NCI-H1417 (cell line): ENCODE data around the gene ARHGAP25.

Experiments
- DNase-seq, 3 experiments: peaks; one replicate each; lab custom pipeline; 2025; lab: John Stamatoyannopoulos, UW

Gene ARHGAP25

DNA sequence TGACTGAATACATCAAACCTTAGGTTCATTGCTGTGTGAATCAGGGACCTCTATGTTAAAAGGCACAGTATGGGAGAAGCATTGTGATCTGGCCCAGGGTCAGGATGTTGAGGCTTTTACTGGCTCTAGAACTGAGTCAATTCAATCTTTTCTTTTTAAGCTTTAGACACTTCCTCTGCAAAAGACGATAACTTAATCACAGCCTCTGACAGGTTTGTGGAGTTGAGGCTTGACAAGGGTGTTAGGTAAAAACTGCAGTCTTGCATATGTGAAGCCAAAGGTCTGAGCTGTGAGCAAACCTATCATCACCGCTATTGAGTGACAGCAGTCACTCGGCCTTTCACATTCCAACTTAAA, 17.3 kb upstream of the ARHGAP25 start:
- no peak for DNase-seq

DNA sequence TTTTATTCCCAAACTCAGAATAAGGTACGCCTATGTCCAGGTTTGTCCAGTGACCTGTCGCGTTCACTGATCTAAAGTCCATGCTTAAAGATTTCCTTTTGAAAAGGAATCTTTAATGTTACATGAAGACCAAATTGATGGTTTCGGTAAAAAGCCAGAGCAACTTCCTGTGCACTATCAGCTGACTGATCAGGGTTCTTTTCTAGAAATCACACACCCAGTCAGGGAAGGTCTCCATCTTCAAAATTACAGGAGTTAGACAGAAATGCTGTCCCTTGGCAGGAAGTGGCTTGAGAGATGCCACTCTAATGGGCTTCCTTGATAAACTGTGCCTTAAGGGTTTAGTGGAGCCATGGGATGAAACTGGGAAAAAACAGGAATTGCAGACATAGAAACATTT, 14.7 kb upstream of the ARHGAP25 start:
- DNase-seq = no peak

DNA sequence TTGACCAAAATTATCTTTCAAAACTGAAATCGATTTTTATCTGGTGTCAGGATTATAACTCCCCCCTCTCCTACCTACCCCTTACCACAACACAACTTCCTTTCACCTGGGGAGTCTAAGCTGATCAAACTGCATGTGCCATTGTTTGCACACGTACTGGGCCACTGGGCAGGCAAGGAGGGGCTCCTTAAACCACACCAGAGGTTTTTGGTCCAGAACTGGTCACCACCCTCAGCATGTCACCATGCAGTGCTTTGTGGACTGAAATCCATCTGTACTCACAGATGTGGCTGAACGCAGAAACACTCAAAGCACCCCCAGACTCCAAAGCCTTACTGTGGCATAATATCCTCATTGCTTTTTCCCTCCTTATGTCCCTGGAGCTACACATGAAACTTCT, 13.9 kb upstream of the ARHGAP25 start:
- no peak for DNase-seq

DNA sequence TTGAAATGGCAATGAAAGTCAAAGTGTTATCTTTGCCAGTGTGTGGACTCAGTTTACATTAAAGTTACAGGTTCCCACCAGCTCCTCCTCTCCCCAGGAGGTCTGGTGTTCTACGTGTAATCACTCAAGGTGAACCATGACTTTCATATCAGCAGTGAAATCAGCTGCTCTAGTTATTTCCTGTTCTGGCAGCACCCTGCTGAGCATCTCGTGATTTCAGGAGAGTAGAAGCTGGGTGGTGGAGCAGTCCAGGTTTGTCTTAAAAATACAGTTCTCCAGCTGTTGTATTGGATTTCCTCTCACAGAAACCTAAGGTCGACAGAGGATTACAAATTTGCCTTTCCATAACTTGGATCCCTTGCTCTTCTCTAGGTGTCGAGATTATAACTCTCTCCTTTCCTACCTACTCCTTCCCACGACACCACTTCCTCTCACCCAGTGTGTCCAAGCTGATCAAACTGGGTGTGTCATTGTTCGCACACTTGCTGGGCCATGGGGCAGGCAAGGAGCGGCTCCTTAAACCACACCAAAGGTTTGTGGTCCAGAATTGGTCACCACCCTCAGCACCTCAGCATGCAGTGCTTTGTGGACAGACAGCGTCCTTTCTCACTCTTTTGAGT, 13.0 kb upstream of the ARHGAP25 start:
- peak in 2 of 3 experiments; percentile 27 to 51 for DNase-seq

DNA sequence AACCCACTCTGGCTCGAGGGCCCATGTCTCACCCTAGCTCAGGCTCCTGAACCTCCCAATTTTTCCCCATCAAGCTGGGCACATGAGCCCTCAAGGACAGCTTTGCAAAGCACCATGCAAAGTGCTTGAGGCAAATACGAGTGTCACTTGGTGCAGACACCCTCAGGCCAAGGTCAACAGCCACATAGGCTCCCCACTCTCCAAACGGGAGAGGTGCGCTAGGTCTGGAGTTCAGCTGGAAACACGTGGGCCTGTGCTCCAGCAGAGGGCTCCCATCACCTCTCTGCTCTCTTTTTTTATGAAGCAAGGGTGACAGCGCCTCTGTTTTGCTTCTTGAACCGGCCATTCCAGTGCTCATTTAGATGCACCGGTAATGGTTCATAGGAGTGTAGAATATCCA, 11.9 kb upstream of the ARHGAP25 start:
- DNase-seq = no peak

DNA sequence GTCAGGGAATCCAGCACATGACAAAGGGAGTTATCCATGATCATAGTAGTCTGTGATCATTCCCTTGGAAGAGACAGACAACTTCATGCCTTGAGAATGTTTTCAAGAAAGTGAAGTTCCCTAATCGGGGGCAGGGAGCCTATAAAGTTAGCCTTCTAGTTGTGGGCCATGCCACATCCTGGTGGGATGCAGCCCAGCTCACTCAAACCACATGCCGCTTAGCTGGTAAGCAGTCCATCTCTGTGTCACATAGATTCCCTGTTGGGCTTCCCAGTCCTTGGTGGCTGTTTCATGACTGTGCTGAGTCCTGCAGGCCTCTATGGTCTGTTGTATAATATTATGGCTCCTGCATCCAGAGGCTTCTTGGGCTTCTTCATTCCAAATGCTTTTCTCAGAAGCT, 11.4 kb upstream of the ARHGAP25 start:
- DNase-seq = no peak

DNA sequence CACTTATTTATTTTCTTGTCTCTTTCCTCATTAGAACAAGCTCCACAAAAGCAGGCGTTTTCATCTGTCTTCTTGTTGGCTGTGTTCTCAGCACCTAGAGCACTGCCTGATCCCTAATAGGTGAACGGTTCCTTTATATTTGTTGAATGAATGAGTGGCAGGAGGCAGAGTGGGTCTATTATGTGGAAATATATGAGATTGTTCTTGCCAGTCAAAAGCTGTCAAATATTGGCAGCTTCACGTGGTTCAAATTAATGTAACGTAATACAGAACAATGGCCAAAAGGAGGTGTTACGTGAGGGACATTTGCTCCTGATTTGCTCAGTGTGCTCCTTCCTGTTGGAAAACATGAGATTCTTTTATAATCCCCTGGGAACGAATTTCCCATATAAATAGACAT, 8.5 kb upstream of the ARHGAP25 start:
- no peak for DNase-seq

DNA sequence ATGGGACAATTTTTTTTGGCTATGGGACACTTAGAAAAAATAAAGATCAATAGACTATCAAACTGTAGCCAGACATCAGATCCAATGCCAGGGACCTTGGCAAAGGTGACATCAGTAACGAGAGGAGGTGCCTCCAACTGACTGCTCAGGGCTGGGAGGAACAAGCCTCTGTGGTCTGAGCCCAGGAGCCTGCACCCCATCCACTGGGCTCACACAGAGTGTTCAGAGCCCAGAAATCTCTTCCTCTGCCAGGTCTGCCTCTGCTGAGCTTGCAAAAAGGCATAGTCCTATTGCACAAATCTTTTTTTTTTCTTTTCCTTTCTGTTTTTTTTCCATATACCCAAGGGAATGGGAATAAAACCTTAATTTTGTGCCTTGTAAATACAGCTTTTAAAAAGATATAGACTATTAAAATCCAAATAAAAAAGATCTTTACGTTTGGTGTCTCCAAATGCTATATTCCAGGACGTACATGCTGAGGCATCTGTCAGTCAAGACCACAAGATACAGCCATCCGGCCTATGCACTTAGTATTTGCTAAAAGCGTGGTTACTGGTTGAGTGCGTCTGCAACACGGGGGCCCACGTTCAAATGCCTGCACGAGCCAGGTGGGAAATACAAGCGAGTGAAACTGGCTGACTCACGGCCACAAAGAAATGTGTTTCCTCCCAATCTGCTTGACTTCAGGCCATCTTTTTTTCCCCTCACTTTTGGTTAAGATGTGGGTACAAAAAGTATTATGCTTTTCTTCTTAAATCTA, 7.8 kb upstream of the ARHGAP25 start:
- DNase-seq = no peak

DNA sequence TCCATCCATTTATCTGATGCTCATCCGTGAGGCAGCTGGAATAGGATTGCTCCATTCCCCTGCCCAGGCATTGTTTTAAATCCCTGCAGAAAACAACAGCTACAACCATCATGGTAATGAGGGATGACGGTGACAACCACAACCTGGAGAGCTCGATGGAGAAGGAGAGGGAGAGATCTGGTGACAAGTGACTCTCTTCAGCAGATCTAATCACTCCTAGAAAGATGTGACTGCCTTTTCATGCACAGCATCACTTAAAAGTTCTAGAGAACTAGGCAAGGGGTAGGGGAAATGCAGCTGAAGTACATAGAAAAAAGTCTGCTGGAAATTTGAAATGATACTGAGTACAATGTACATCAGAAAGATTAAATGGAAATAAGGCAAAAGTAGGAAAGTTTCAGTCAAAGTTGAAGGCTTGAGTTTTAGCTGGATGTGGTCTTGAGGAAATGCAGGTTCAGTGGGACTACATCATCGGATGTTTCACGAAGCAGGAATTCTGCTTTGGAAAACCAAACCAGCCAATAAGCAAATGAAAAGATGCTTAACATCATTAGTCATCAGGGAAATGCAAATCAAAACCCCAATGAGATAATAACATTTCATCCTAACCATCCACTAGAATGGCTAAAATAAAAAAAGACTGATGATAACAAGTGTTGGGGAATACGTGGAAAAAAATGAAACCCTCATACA, 6.8 kb upstream of the ARHGAP25 start:
- DNase-seq = no peak

DNA sequence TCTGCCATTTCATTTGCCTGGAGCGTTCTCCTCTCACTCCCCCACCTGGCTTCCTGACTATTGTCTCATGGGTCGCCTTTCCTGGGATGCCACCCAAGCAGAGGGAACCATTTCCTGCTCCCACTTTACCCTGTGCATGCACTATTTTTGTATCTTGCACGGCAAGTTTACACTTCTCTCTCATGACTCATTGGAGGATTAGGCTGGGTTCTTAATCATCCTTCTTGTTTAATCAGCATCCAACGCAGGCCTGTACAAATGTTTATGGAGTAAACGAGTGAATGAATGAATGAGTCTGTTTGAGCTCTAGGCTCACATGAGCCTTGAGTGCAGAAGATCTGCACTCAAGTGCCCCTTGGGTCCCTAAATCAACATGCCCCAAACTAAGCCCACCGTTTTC, 3.8 kb upstream of the ARHGAP25 start:
- DNase-seq = no peak

DNA sequence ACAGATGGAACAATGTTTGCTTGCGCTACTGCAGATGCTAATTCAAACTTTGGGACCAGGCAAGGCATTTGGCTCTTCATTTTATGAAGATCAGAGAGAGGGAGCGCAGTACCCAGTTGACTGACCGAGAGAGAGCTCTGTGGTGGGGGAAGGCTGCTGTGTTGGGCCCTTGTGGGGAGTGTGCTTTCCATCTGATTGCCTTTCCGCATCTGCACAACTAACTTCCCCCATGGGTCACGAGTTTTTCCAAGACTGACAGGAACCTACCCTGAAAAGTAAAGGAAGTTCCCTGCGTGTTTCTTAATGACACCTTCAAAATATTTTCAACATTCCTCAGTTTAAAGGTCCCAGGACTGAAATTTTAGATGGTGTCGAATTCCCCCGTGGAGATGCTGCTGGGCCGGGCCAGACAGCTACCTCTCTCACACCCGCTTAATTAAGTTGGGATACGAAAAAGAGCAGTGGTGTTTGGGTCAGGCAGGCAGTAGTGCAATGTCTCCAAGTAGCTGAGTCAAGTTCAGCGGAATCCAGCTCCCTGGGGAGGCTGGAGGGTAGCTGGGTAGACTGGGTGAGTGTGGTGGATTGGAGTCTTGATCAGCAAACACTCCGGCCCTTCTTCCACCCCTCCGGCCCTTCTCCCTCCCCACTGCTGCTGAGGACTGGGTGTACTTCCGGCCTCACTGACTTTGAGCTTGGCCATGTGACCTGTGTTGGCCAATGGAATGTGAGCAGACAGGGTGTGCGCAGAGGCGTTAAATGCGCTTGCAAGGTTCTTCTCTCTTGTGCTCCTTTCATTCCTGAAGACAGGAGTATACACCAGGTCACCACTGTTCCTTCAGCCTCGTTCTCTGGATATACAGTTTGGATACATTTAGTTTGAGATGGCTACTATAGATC, 2.3 kb upstream of the ARHGAP25 start:
- no peak for DNase-seq

DNA sequence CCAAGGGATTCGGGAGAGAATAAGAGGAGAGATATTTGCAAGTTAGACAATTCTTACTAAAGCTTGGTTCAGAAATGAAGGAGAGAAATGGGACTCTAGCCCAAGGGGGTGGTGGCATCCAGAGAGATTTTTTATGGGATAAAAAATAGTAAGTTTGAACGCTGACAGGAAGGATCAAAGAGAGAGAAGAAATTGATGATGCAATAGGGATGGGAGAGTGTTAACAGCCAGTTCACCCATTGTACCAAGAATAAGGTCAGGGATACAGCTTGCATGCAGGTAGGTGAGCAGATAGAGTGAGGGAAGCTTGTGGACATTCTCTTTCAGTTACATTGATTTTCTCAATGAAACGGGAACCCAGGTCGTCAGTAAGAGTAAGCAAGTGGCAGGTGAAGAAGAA, 1.2 kb upstream of the ARHGAP25 start:
- DNase-seq = no peak

DNA sequence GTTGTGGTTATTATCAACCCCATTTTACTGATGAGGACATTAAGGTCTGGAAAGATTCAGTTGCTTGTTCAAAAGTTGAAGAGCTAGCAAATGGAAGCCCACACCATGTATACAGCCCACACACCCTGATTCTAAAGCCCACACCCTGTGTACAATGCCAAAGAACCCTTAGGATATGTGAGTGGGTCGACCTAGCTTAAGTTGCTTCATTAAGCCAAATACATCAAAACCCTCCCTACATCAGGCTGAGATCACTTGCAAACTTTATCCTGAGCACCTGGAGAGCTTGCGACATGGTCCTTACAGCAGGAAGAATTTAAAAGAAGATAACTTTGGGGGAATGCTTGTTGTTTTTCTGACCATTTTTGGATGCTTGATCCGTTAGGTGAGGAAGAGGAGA, 435 bp upstream of the ARHGAP25 start:
- DNase-seq = no peak

DNA sequence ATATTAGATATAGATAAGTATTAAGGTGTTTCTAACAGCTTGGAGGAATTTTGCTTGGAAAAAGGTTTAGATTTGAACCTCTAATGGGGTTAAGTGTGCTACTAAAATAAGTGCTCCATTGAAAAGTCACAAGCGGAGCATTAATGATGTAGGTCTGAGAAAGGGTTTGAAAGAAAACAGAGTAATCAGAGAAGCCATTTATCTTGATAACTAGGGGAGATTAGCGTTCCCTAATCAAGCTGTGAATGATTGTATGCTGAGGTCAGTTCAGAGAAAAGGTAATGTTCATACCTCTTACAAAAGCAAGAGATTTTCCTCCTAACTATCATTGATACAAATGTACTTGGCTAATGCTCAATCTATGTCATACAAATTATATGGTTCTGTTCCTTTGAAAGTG, 1.5 kb downstream of the ARHGAP25 start:
- DNase-seq = peak in 1 of 3 experiments; percentile 62

DNA sequence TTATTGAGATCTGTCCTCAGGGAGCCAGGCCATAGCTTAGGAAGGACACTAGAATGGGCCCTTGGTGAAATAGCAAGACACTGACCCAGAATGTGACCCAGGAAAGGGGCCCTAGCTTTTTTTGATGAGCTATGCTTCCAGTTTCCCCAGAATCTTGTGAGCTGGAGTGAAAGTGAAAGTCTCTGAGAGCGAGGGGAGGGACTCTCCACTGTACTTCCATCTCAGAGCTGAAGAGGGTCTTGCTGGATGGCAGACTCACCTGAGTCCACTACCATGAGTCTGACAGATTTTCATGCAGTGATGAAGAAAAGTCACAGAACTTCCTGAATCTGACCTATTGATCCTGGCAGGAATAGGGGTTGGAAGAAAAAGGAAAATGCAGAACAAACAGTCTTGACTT, 3.1 kb downstream of the ARHGAP25 start:
- DNase-seq = no peak

DNA sequence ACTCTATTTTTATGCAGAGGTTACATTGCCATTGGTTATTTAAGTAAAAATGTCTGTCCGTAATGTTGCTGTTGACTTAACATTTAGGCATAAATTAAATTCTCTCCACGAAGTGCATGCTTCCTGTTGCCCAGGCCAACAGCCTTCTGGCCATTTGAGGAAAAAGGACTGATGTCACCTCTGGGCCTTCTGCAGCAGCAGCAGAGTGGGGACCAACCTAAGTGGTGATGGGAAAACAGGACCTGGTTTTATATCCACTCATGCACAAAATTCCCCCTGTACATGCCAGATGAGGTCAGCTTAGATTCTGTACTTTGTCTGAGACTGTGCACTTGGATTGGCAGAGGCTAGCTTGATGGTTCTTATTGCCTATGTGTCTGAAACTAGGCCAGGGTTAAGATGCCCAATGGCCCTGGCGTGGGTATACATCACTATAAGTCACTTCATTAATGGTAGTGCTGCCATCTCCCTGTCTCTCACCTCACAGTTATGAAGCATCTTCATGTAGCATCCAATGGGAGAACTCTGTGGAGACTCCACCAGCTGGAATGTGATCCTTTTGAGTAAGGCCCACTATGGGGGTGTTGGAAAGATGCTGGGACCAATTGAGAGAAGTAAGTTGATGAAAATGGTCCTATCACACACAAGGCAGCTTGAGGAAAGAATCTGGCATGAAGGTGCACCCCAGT, 4.4 kb downstream of the ARHGAP25 start:
- peak in 1 of 3 experiments; percentile 38 for DNase-seq

DNA sequence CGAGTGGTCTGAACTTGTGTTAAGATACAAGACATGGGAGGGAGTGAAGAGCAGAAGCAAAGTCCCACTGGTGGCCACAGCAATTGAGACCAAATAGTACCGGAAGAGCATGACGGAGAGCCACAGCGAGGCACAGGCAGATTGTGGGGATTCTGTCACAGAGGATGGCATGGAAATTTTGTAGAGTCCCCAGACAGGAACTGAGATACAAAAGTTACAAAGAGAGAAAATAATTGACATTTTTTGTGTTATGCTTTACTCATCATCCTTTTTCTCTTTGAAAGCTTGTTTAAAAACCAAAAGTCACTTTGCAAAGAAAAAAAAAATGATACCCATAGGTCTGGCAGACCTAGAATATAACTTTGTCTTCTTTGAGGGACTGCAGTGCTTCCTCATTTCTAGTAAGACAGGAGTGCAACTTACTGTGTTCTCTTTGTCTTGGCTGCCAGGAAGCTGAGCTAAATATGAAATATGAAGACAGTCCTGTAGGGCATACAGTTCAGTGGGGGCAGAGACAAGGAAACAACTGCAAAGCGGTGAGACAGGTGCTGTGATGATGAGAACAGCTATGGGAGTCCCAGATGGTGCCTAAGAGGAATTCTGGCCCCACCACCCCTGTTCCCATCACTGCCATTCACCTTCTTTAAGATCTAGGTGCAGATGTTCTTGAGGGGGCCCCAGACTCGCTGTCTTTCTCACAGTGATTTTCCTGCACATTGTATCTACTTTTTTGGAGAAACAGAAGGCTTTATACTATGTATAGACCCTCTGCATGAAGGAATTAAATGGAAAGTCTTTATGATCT, 5.2 kb downstream of the ARHGAP25 start:
- no peak for DNase-seq

DNA sequence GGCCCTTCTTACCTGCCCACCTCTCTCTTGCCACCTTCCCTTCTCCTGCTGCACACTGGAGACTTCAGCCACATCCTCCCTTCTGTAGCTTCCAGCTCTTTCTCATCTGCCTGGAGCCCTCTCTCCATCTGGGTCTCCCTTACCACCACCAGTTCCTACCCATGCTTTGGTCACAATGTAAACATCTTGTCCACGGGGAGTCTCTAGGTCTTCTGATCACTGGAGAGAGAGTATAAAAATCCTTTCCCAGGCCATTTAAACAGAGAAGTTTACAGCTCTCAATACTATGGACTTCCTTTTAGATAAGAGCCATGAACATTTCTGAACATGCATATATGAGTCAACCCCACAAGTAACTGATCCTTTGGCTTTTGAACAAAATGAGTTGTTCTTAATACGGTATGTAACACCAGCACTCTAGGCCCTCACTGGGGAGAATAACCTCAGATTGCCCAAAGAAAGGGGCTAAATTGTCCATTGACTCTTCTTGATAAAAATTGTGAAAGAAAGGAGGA, 5.8 kb downstream of the ARHGAP25 start:
- DNase-seq = no peak

DNA sequence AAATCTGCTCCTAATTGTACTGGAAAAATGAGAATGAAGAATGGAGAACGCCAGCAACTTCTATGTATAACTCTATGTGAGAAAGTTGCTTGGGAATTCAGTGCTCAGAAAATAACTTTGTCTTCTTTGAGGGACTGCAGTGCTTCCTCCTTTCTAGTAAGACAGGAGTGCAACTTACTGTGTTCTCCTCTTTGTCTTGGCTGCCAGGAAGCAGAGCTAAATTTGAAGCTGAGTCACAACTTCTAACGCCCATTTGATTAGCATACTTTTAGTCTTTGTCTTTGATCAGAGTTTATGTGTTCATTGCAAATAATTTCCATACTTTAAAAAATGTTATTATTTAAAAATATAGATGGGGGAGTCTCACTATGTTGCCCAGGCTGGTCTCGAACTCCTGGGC, 6.6 kb downstream of the ARHGAP25 start:
- DNase-seq = no peak

DNA sequence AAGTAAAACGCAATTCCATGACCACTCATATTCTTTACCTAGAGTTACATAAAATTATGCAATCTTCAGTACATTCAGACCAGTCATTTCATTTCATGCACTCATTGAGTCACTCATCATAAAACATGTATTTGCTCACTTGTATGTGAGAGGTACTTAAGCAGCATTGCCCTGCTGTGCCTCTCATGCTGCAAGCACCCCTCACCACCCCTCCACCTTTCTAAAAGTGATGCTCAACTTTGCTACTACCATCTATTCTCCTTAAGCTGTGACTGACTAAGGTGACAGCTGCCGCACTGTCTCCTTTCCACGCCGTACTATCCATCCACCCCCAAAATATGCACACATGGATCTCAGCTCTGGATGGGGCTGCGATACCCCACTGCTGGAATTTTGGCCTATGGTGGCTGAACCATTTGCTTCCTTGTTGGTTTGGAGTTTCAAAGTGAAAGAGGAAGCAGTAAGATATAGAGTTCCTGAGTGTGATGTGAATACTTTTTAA, 7.2 kb downstream of the ARHGAP25 start:
- peak in 2 of 3 experiments; percentile 20 to 82 for DNase-seq
